Measurements from ENCODE around the gene IFNG. TPM values are rescaled to one million over a fixed set of nuclear protein-coding genes. Genes with fewer than 3 reads are reported as not detected.

The IFNG gene
- total RNA-seq, 1 experiment from 2014 or later: not detected

DNA sequence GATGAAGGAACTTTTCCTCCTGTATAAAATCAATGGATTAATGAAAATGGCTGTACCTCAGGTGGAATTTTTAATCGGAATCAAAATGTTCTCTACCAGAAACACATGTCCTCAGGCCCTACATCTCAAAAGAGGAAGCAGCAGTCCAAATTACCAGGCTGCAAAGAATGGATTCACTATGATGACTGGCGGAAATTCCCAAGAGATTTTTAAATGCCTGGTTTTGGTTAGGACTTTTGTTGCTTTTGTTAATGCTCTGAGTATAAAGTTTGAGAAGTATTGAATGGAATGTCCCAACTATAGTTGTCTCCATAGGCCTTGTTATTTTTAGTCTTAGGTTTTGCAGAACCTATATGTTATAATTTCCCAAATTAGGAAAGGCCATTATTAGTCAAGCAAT, 11.2 kb upstream of the IFNG start:
- no peaks in the 10 kb centered on the region for H4K20me1 ChIP-seq (ENCODE audit: insufficient read depth)
- no peak for DNase-seq
- H3K27ac ChIP-seq: no peak overlapping the region
- POLR2A ChIA-PET (ENCODE audit: unreplicated experiment): no interaction called here
- no peaks in the 10 kb centered on the region for H3F3A ChIP-seq (ENCODE audit: insufficient read depth, low read depth)
- H2AFZ ChIP-seq: no peak overlapping the region
- no peak overlapping the region for H3K4me2 ChIP-seq
- BruUV-seq (replicated peaks): no TSS peak
- no peak overlapping the region for H3K4me3 ChIP-seq
- H3K9me2 ChIP-seq (ENCODE audit: insufficient read depth): 0 out of 2 replicates have a peak, but pooled peaks cover 5% of the 10 kb centered on the region
- no peaks in the 10 kb centered on the region for H3K36me3 ChIP-seq (ENCODE audit: low read depth)
- H3K4me1 ChIP-seq (replicated peaks; ENCODE audit: insufficient read depth): no peaks in the 10 kb centered on the region
- no peaks in the 10 kb centered on the region for H3K9me3 ChIP-seq (ENCODE audit: insufficient read depth, low read depth)
- no peaks in the 10 kb centered on the region for H3K27me3 ChIP-seq (ENCODE audit: insufficient read depth, low read depth)
- no peak for TF ChIP-seq EZH2 (IDR thresholded peaks at IDR 0.05; ENCODE audit: low read depth)
- TF ChIP-seq, protein P1, sequence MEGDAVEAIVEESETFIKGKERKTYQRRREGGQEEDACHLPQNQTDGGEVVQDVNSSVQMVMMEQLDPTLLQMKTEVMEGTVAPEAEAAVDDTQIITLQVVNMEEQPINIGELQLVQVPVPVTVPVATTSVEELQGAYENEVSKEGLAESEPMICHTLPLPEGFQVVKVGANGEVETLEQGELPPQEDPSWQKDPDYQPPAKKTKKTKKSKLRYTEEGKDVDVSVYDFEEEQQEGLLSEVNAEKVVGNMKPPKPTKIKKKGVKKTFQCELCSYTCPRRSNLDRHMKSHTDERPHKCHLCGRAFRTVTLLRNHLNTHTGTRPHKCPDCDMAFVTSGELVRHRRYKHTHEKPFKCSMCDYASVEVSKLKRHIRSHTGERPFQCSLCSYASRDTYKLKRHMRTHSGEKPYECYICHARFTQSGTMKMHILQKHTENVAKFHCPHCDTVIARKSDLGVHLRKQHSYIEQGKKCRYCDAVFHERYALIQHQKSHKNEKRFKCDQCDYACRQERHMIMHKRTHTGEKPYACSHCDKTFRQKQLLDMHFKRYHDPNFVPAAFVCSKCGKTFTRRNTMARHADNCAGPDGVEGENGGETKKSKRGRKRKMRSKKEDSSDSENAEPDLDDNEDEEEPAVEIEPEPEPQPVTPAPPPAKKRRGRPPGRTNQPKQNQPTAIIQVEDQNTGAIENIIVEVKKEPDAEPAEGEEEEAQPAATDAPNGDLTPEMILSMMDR (conservative IDR thresholded peaks at IDR 0.05): no peak
- H3K79me2 ChIP-seq (ENCODE audit: low read depth): no peaks in the 10 kb centered on the region
- CTCF ChIA-PET: no interaction called here
- intact Hi-C loops (cut with micrococcal nuclease; ENCODE audit: unreplicated experiment): no loop called here

DNA sequence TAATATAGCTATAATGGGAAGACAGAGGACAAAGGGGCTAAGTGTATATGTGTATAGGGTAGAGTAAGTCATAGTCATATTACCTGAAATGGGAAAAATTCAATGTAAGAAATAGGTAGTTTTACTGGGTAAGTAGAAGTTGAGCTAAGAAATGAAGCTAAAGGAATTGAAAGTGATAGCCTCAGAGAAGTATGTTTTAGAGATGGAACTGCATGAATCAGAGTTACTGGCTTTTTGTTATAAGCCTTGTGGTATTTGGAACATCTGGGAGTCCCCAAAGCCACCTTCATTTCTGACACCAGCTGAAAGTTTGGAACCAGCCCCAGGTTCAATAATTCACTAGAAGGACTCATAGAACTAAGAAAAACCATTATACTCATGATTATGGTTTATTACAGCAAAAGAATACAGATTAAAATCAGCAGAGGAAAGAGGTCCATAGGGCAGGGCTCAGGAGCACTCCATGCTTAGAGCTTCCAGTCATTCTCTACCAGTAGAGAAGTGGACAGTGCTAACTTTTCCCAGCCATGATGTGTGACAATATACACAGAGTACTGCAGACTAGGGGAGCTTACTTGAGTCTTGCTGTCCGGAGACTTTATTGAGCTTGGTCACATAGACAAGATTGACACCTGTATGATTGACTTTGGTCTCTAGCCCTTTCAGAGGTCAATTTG, 9.8 kb upstream of the IFNG start:
- intact Hi-C loops (cut with micrococcal nuclease; ENCODE audit: unreplicated experiment): no loop called here
- Histone ChIP-seq H3K27me3 (ENCODE audit: insufficient read depth, low read depth) (no peaks in the 10 kb centered on the region), H3K4me3 (no peak overlapping the region), H3K36me3 (ENCODE audit: low read depth) (no peaks in the 10 kb centered on the region), H3K4me1 (replicated peaks; ENCODE audit: insufficient read depth) (no peaks in the 10 kb centered on the region), H3K4me2 (no peak overlapping the region), H3K9me3 (ENCODE audit: insufficient read depth, low read depth) (no peaks in the 10 kb centered on the region), H3F3A (ENCODE audit: insufficient read depth, low read depth) (no peaks in the 10 kb centered on the region), H4K20me1 (ENCODE audit: insufficient read depth) (no peaks in the 10 kb centered on the region), H2AFZ (no peak overlapping the region), H3K9me2 (ENCODE audit: insufficient read depth) (0 out of 2 replicates have a peak, but pooled peaks cover 5% of the 10 kb centered on the region), H3K79me2 (ENCODE audit: low read depth) (no peaks in the 10 kb centered on the region), H3K27ac (no peak overlapping the region)
- POLR2A ChIA-PET (ENCODE audit: unreplicated experiment): interaction anchor here (0.6 to 0.7 kb wide), 2 partner anchors 70 to 400 kb away, joined by 3 to 5 read pairs; no protein-coding TSS in a partner anchor
- CTCF ChIA-PET: no interaction called here
- TF ChIP-seq, protein P1 (conservative IDR thresholded peaks at IDR 0.05): no peak
- TF ChIP-seq EZH2 (IDR thresholded peaks at IDR 0.05; ENCODE audit: low read depth): no peak
- no peak for DNase-seq
- no TSS peak for BruUV-seq (replicated peaks)

DNA sequence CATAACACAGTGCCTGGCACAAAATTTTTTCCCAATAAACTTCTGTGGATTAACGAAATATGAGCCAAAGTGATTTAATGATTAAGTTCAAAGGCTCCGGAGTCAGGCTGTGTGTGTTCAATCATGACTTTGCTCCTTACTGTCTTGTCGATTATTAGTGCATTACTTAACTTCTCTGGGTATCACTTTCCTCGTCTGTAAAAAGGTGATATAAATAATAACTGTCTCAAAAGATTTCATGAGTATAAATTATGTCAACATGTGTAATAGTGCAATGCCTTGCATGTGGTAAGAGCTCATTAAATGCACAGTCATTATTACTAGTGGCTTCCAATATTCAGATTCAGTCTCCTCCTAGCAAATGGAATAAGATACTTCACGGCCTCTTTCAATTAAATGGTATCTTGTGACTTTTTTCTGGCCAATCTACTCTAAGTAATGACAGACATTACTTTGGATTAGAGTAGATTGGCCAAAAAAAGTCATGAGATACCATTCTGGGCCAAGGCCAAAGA, 6.8 kb upstream of the IFNG start:
- Histone ChIP-seq H3K36me3 (ENCODE audit: low read depth) (no peaks in the 10 kb centered on the region), H3K4me1 (replicated peaks; ENCODE audit: insufficient read depth) (no peaks in the 10 kb centered on the region), H3K27me3 (ENCODE audit: insufficient read depth, low read depth) (no peaks in the 10 kb centered on the region), H3K9me2 (ENCODE audit: insufficient read depth) (0 out of 2 replicates have a peak, but pooled peaks cover 5% of the 10 kb centered on the region), H3F3A (ENCODE audit: insufficient read depth, low read depth) (no peaks in the 10 kb centered on the region), H3K27ac (no peak overlapping the region), H3K4me3 (no peak overlapping the region), H3K9me3 (ENCODE audit: insufficient read depth, low read depth) (no peaks in the 10 kb centered on the region), H3K4me2 (no peak overlapping the region), H2AFZ (no peak overlapping the region), H4K20me1 (ENCODE audit: insufficient read depth) (no peaks in the 10 kb centered on the region), H3K79me2 (ENCODE audit: low read depth) (no peaks in the 10 kb centered on the region)
- intact Hi-C loops (cut with micrococcal nuclease; ENCODE audit: unreplicated experiment): no loop called here
- BruUV-seq (replicated peaks): no TSS peak
- TF ChIP-seq EZH2 (IDR thresholded peaks at IDR 0.05; ENCODE audit: low read depth): no peak
- TF ChIP-seq, protein P1 (conservative IDR thresholded peaks at IDR 0.05): no peak
- DNase-seq: no peak
- POLR2A ChIA-PET (ENCODE audit: unreplicated experiment): no interaction called here
- CTCF ChIA-PET: no interaction called here
